GM21381 (cell line): ENCODE results near the gene TEX264.
"Not testable (repeated sequence)": the region's sequence is repeated elsewhere in the genome, so short reads cannot be mapped to it uniquely, and the experiment has no call there.

Experiments used
- ATAC-seq: cut with Tn5 transposase; IDR thresholded peaks from one replicate; pipeline ENCODE4 v1.9.1; 2021; ENCODE audit warnings: mild to moderate bottlenecking, moderate library complexity; ENCODE audit not compliant: unreplicated experiment

The TEX264 gene

GRCh38 chr3:51712963-51713362 lies 41.9 kb downstream of the TEX264 start:
- ATAC-seq = no peak

GRCh38 chr3:51715231-51715976 lies 44.4 kb downstream of the TEX264 start:
- ATAC-seq = no peak

- ATAC-seq = no peak
Measured at GRCh38 chr3:51715977-51716294, 44.9 kb downstream of the TEX264 start.

GRCh38 chr3:51716805-51717204 lies 45.8 kb downstream of the TEX264 start:
- no peak for ATAC-seq

GRCh38 chr3:51717446-51717845 lies 46.4 kb downstream of the TEX264 start:
- ATAC-seq = no peak

- no peak for ATAC-seq
Measured at GRCh38 chr3:51717947-51718346, 46.9 kb downstream of the TEX264 start.

- ATAC-seq = no peak
Measured at GRCh38 chr3:51718547-51719409, 47.7 kb downstream of the TEX264 start.

GRCh38 chr3:51719410-51720025 lies 48.5 kb downstream of the TEX264 start:
- ATAC-seq = no peak

- no peak for ATAC-seq
Measured at GRCh38 chr3:51720292-51721061, 49.4 kb downstream of the TEX264 start.

GRCh38 chr3:51721062-51721745 lies 50.2 kb downstream of the TEX264 start:
- ATAC-seq = no peak

- no peak for ATAC-seq
Measured at GRCh38 chr3:51722362-51722761, 51.3 kb downstream of the TEX264 start.

GRCh38 chr3:51727500-51727899 lies 56.4 kb downstream of the TEX264 start:
- no peak for ATAC-seq

- no peak for ATAC-seq
Measured at GRCh38 chr3:51729042-51729633, 58.1 kb downstream of the TEX264 start.

- ATAC-seq = no peak
Measured at GRCh38 chr3:51733859-51734571, 63.0 kb downstream of the TEX264 start.

- ATAC-seq = no peak
Measured at GRCh38 chr3:51734572-51734907, 63.5 kb downstream of the TEX264 start.

GRCh38 chr3:51735039-51735438 lies 64.0 kb downstream of the TEX264 start:
- no peak for ATAC-seq

GRCh38 chr3:51735950-51736349 lies 64.9 kb downstream of the TEX264 start:
- ATAC-seq = no peak

- ATAC-seq = no peak
Measured at GRCh38 chr3:51739110-51739509, 68.1 kb downstream of the TEX264 start.

GRCh38 chr3:51742320-51742719 lies 71.3 kb downstream of the TEX264 start:
- not testable (repeated sequence) for ATAC-seq

GRCh38 chr3:51742978-51743377 lies 71.9 kb downstream of the TEX264 start:
- not testable (repeated sequence) for ATAC-seq
